Esophagus squamous epithelium (tissue), 4 donors: ENCODE data around the gene HOXB6.

ENCODE experiments used
- POLR2A ChIP-seq, 4 donors: fragments of 450-650 bp; IDR thresholded peaks; one replicate each; pipeline ENCODE4 v1.6.1; 2017; ENCODE audit warnings: antibody characterized with exemption in 4 of 4, mild to moderate bottlenecking in 4 of 4, moderate library complexity in 3 of 4
- TF ChIP-seq, protein P1 (sequence below), 6 experiments: fragments of 450-650 bp in 4 of 6; fragments of 200-600 bp in 2 of 6; sonication (generic) in 2 of 6; IDR thresholded peaks; one replicate each; pipeline ENCODE4 v1.5.1; 2016 to 2019; ENCODE audit warnings: antibody characterized with exemption in 6 of 6, mild to moderate bottlenecking in 4 of 6, moderate library complexity in 4 of 6

DNA sequence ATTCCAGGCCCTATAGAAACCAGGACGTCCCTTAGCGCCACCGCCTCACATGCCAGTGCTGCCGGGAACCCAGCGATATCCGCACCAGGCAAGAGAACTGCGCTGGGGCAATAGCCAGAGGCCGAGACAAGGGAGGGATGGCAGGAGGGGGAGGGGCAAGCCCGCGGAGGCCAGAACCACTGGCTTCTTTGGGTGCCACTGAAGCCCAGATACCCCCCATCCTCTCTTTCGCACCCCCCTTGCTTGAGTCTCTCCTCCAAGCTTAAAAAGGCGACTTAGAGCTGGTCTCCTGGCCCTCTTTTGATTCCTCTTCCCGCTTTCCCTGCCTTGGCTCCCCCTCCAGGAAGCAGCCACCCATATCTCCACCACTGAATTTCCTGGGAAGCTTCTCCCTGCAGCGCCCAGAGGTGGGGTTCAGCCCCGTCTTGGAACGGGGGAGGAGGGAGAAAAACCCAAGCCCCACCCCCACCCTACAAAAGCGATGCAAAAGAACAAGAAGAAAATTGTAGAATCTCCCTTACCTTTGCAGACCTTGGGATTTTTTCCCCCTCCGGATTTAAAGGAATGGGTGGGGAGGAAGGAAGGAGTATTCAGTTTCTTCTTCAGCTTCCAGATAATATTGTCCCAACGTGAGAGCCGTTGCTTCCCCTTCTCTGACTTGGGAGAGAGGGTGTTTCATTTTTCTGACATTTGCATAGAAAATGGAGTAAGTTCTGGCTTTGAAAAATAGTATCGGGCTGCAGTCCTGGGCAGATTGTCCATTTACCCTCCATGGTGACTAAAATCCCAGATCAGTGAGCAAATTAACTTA lies 622 bp downstream of the HOXB6 start:
- TF ChIP-seq, protein P1, sequence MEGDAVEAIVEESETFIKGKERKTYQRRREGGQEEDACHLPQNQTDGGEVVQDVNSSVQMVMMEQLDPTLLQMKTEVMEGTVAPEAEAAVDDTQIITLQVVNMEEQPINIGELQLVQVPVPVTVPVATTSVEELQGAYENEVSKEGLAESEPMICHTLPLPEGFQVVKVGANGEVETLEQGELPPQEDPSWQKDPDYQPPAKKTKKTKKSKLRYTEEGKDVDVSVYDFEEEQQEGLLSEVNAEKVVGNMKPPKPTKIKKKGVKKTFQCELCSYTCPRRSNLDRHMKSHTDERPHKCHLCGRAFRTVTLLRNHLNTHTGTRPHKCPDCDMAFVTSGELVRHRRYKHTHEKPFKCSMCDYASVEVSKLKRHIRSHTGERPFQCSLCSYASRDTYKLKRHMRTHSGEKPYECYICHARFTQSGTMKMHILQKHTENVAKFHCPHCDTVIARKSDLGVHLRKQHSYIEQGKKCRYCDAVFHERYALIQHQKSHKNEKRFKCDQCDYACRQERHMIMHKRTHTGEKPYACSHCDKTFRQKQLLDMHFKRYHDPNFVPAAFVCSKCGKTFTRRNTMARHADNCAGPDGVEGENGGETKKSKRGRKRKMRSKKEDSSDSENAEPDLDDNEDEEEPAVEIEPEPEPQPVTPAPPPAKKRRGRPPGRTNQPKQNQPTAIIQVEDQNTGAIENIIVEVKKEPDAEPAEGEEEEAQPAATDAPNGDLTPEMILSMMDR (IDR thresholded peaks at IDR 0.05) = no peak
- no peak for TF ChIP-seq POLR2A (IDR thresholded peaks at IDR 0.05)
